NCI-H1105 treated with DMSO at 0.1 percent for 48 hours (cell line): ENCODE measurements around the gene RIMBP3C.
"Not testable (repeated sequence)": the region's sequence is repeated elsewhere in the genome, so short reads cannot be mapped to it uniquely, and the experiment has no call there.

ENCODE experiments used
- DNase-seq: peaks from one replicate; lab custom pipeline; 2025; lab: John Stamatoyannopoulos, UW

RIMBP3C gene

DNA sequence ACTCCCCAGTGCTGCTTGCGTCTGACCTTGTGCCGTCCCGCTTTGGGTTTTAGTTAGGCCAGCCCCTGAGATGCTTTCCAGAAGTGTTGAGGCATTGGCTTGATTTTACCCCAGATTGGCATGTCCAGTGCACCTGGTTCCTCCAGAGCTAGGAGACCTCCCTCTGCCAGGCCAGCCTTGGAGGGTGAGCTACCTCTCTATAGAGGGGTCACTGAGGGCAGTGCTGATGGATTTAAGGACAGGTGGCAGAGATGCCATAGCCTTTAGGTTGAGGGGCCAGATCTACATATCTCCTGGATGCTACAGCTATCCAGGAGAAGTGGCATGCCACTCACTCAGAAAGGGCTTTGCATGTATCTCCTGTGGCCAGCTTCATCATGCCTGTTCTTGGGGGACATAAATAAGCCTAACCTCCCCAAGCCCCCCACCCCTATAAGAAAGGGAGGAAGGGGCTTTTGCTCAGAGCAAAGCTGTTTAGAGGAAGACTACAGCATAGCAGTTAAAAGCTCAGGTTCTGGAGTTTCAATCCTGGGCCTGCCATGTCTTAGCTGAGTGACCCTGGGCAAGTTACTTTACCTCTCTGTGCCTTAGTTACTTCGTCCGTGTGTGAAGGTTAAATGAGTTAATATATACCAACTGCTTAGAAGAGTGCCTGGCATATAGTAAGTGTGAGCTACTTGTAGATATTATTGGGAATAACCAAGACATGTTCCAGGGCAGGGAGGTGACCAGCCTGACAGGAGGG lies 22.7 kb upstream of the RIMBP3C start:
- no peak for DNase-seq

DNA sequence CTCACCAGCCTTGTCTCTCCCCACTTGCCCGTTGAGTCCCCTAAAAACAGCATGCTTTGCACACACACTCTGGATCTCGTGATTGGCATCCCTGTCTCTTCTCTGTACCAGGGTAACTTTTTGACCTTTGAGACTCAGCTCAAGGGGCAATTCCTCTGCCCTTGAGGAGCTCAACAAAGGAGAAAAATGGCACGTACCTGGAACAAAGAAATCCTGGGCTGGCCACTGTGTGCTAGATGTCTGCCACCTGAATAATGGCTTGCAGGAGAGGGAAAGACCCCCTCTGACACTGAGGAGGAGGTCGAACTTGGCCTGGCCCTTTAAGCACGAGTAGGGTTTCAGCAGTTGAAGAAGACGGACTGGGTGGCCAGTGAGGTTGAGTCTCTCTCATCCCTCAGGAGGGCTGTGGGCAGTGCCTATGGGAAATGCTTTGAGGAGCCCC lies 22.1 kb upstream of the RIMBP3C start:
- DNase-seq: no peak

DNA sequence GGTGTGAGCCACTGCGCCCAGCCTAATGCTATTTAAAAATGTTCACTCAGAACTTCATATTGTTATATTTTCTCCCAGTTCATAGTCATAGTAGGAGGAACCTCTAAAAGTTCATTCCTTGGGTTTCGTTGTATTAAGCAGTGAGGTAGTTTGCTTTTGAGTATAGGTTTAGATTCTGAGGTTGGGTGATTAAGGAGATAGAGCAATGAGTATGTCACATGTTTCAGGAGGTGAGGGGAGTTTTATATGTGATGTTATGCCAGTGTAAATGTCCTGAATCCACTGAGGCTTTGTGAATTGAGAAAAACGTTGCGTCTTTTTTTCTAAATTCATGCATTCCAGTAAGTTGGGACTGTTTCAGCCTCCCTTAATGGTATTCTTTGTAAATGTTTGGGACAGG lies 20.4 kb upstream of the RIMBP3C start:
- DNase-seq: no peak

GRCh38 chr22:21570398-21570797 lies 19.1 kb upstream of the RIMBP3C start:
- no peak for DNase-seq

DNA sequence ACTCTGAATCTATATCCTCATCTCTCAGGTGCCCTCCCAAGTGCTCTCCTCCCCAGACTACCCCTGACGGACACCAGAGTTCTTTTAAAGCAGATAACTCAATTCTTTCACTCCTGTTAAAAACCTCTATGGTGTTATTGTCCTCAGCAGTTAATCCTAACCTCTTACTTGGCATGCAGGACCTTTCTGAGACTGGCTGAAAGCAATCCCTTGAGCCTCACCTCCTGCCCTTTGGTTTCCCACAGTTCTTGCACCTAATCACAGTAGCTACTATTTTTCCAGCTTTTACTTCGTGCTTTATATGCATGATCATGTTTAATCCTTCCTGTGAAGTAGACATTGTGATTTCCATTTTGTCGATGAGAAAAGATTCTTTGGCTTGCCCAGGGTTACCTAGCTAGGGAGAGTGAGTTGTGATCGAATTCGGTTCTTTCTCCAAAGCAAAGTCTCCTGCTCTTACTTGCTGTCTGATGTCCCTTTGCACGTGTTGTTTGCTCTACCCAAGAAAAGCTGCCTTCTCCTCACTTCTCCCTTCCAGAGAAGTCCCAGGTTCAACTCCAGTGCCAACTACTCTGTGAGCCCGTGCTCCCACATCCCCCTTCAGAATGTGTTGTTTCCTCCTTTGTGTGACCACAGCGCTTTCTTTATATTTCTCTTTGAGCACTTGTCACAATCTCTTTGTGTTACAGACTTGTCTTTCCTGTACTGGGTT lies 18.4 kb upstream of the RIMBP3C start:
- no peak for DNase-seq

DNA sequence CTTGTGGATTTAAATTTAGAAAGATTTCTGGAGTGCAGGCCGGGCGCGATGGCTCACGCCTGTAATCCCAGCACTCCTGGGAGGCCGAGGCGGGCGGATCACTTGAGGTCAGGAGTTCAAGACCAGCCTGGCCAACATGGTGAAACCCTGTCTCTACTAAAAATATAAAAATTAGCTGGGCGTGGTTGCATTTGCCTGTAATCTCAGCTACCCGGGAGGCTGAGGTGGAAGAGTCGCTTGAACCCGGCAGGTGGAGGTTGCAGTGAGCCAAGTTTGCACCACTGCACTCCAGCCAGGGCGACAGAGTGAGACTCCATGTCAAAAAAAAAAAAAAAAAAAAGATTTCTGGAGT lies 17.8 kb upstream of the RIMBP3C start:
- DNase-seq: not testable (repeated sequence)

- DNase-seq: no peak
Measured at GRCh38 chr22:21568347-21569075, 17.2 kb upstream of the RIMBP3C start.

DNA sequence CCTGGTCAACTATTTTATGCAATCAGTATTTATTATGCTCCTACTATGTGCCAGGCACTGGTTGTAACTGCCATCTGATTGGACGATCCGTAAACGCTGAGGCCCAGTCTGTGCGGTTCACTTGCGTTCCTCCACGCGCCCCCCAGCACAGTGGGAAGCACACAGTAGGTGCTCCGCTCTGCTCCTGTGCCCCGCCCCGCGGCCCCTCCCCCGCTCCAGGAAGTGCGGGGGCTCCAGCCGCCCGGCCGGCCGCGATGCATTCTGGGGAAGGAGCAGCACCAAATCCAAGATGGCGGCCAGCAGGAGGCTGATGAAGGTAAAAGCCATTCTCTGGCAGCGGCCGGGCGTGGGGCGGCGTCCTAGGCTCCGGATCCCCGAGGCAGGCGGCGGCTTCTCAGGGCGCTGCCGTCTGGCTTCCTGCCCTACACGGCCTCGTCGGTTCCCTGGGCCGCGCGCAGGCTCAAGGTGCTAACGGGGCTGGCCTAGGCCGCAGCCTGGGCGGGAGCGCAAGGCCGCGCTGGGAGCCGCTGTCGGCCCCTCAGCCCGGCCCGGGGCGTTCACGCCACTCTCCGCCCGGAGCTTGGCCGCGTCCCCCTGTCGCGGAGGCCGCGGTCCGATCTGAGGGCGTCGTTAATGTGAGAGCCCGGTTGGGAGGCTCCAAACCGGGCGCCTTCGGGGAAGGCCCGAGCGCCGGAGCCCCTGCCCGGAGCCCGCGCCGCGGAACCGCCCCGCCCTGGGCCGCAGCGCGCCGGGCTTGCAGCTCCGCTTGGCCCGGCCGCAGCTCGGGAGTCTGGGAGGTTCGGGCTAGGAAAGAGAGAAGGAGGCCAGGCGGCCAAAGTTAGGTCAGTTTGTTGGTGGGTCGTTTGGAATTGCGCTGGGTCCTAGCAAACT lies 16.4 kb upstream of the RIMBP3C start, which contains the start of gene UBE2L3:
TSS of gene UBE2L3 (plus strand) at position 259 of the 891 bp plus-strand sequence. CDS start at position 290, 31 bp downstream.
- peak; percentile 63 for DNase-seq

DNA sequence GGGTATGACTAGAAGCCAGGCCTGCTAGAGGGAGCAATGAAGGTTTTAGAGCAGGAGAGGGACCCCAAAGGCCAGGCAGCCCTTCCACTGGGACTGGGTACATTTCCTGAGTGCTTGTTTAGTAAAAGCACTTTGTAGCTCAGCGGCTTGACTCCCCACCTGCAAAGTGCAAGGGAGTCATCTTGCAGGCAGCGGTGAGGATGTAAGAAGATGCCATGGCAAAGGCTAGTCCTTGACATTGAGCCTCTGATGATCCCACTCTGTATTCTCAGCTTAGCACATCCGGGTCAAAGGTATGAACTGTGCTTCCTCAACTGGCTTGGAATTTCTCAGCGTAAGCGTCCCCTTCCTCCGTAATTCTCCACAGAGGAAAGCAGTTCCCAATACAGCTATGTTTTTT lies 13.2 kb upstream of the RIMBP3C start:
- DNase-seq: no peak

DNA sequence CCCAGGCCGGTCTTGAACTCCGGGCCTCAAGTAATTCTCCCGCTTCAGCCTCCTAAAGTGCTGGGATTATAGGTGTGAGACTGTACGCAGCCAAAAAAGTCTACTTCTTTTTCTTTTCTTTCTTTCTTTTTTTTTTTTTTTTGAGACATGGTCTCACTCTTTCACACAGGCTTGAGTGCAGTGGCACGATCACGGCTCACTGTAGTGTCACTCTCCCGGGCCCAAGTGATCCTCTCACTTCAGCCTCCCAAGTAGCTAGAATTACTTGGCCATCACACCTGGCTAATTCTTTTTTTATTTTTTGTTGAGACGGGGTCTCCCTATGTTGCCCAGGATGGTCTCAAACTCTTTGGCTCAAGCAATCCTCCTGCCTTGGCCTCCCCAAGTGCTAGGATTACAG lies 12.7 kb upstream of the RIMBP3C start:
- DNase-seq: no peak

DNA sequence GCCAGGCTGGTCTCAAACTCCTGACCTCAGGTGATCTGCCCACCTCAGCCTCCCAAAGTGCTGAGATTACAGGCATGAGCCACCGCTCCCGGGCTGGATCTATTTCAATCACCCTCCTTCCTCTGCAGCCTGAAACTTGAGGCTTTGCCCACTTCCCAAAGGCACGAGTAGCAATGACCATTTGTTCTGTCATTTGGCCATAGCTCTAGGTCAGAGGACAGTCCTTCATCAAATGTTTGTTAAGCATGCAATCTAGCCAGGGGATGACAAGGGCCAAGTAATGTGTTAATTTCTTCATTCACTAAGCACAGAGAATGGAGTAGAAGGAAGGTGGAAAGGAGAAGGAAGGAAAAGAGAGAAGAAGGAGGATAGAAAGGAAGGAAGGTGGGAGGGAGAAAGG lies 9.4 kb upstream of the RIMBP3C start:
- not testable (repeated sequence) for DNase-seq

- DNase-seq: not testable (repeated sequence)
Measured at GRCh38 chr22:21559345-21560125, 8.3 kb upstream of the RIMBP3C start.

DNA sequence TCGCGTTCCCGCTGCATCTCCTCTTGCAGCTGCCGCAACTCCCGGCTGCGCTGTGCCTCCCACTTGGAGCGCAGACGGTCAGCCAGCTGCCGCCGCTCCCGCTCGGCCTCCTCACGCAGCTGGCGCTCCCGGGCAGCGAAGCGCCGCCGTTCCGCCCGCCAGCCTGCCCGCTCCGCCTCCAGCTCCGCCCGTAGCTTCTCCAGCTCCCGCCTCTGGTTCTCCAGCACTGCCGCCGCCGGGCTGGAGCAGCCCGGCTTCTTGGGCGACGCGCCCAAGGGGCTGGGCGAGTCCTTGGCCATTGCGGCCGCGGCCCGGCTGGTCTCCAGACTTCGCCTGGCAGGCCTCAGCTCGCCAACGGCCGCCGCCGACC lies 598 bp downstream of the RIMBP3C start:
- DNase-seq: not testable (repeated sequence)

- not testable (repeated sequence) for DNase-seq
Measured at GRCh38 chr22:21550008-21550677, 1.1 kb downstream of the RIMBP3C start.

GRCh38 chr22:21549558-21549957 lies 1.7 kb downstream of the RIMBP3C start:
- not testable (repeated sequence) for DNase-seq

DNA sequence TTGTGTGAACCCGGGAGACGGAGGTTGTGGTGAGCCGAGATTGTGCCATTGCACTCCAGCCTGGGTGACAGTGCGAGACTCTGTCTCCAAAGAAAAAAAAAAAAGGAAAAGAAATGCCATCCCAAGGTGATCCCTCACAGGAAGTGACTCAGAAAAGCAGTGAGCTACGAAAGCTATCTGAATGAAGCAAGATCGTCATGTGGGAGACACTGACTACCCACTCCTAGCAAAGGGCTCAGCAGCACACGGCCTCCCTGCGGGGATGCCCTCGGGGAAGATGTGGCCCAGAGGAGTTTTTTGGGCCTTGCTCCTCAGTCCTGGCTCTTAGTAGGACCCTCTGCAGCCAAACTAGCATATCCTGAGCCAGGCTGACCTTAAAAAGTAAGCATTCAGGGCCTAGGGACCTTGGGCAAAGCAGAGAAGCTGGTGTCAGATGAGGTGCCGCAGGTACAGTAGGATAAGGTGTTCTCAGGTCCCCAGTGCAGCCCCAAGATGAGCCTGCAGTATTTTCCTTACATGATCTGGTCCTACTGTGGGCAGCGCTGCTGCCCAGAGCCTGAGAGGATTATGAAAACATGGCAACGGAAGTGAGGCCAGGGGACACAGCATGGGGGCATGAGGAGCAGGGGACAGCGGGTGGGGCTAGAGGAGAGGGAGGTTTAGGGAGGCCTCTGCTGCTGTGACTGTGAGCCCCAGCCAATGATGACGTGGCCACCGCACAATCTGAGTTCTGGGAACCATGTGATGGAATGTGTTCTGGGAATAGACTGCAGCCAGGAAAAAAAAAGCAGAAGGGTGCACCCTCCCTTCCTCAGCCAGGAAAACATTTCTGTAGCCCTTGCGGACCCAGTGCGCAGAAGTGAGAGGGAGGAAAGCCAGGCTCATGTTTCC lies 6.6 kb downstream of the RIMBP3C start:
- DNase-seq: not testable (repeated sequence)

- DNase-seq: not testable (repeated sequence)
Measured at GRCh38 chr22:21539862-21540261, 11.4 kb downstream of the RIMBP3C start.

- not testable (repeated sequence) for DNase-seq
Measured at GRCh38 chr22:21532863-21533648, 18.2 kb downstream of the RIMBP3C start.
